Measurements from ENCODE around the gene MYO3B. TPM values are rescaled to one million over a fixed set of nuclear protein-coding genes. Genes with fewer than 3 reads are reported as not detected.

The MYO3B gene
- polyA plus RNA-seq, 5 donors = 2.3 to 3.8 (median 3.1) TPM

GRCh38 chr2:170369228-170369627 lies 191.3 kb downstream of the MYO3B start:
- DNase-seq = no peak

DNA sequence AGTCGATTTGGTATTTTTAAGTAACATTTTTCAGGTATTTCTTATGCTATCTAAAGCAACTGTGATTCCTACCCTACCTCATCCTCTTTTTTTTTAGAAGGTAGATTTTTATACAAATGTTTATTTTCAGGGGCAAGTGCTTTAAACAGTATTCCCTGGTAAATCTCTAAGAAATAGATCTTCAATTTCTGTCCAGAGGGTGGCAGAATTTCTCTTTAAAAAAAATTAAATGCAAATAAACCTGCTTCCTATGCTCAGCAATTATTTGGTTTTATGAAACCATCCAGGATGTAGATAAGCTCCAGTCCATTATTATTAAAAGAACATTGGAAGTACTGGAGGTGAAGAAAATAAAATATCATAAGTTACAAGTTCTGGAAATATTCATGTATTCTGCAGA lies 191.9 kb downstream of the MYO3B start:
- DNase-seq = peak; percentile 9 to 16

DNA sequence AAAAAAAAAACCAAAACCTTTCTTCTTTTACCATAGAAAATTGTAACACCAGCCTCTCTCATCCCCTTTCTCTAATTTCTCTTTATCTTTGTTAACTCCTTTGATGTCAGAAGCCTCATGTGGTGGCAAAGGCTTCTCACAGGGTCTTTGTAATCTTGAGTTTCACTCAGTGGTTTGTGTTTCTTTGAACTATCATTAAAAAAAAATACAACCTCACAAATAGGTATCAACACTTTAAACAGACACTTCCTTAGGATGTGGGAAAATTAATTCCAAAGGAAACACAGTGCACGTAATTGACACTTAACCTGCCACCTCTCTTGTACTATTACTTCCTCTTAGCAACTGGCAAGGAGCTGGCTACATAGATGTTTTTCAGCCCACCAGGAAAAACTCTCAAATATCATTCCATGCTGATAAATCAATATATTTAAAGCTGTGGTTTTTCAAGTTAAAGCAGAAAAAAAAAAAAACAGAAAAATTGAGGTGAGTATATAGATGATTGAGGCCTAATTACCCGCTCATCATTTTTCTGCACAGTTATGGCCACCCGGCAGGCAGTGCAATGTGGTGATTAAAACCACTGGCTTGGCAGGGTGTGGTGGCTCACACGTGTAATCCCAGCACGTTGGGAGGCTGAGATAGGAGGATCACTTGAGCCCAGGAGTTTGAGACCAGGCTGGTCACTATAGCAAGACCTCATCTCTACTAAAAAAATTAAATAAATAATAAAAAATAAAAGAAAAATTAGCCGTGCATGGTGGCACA lies 193.5 kb downstream of the MYO3B start:
- no peak for DNase-seq

DNA sequence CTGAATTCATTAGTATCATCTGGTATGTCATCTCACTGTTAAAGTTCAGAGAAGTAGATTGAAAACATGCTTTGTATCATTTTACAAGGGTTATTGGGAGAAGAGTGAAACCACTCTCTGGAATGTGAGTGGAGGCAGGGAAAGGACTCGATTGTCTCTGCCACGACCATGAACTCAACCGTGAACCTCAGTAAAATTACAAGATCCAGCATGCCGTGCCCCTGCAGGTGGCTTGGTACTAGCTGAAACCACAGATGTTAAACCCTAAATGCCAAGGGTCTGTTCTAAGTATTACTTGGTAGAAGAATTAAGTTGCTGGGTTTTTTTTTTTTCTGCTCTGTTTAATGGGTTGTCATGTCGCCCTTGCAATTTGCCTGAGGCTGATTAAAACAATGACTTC lies 197.2 kb downstream of the MYO3B start:
- DNase-seq = no peak

DNA sequence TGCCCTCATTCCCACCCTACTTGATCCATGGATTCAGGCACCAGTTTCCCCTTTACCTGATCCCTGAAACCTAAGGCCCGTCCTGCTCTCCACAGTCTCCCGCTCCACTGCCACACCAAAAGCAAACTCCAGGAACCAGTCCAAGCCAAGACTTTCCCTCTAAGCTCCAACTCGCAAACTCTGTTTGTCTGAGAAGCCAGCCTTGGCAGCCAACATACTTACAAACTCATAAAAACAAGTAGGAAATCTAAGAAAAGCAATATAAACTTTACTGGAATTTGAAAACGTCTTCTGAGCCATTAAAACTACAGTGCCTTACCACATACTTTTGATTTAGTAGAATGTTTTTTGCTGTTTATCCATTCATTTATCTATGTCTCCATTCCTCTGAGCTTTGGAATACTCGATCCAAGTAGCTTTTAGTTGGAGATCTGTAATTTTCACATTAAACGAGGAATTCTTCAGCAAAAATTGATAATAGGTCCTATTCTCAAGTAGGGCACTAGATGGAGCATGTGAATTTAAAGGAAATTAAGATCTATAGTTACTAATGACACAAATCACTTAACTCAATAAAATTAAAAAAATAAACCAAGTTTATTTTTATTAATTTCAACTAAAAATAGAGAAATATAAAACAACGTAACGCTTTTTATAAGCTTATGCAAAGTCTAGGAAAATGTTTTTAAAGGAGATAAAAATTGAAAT lies 199.7 kb downstream of the MYO3B start:
- no peak for DNase-seq

- DNase-seq = no peak
Observed at GRCh38 chr2:170380267-170380666, 202.3 kb downstream of the MYO3B start.

DNA sequence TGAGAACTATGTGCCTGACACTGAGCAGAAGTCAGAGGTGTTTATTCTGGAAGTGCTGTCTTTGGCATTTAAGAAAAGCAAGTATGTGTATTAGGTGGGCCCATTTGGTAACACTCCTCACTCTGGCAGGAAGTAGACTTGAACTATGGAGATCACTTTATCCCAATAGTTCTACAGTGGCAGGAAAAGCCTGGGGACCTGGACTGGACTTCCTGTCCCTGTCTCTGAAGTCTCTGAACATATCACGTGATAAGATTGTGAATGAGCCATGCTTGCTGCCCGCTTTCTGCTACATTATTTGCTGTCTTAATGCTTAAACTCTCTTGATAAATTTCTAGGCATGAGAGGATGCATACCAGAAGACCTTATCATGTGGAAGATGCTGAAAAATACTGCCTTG lies 203.7 kb downstream of the MYO3B start:
- no peak for DNase-seq

DNA sequence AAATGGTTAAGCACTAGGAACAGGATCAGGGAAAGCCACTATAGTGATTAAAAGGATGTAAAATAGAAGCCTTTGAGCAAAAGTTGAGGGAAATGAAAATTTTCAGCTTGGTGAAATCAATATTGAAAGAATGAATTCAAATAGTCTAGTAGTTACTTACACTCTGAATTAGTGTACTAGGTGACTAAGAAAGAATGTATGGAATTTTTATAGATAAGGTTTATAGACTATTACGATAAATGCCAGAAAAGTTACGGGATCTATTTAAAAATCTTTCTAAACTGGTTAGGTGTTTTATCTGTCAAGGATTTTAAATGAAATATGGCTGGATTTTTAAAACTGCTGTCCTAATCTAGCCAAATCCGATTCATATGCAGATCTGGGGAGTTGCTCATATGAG lies 208.6 kb downstream of the MYO3B start:
- no peak for DNase-seq

- no peak for DNase-seq
Observed at GRCh38 chr2:170391018-170391417, 213.1 kb downstream of the MYO3B start.

DNA sequence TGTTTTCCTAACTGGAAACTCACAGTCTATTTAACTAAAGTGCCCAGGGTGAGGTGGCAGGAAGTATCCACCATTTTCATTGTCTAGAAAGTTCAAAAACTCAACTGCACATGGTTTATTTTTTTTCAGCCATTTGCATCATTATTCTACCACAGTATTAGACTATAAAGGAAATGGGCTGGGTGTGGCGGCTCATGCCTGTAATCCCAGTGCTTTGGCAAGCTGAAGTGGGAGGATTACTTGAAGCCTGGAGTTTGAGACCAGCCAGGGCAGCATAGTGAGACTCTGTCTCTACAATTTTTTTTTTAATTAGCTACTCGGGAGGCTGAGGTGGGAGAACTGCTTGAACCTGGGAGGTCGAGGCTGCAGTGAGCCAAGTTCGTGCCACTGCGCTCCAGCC lies 213.8 kb downstream of the MYO3B start:
- no peak for DNase-seq

DNA sequence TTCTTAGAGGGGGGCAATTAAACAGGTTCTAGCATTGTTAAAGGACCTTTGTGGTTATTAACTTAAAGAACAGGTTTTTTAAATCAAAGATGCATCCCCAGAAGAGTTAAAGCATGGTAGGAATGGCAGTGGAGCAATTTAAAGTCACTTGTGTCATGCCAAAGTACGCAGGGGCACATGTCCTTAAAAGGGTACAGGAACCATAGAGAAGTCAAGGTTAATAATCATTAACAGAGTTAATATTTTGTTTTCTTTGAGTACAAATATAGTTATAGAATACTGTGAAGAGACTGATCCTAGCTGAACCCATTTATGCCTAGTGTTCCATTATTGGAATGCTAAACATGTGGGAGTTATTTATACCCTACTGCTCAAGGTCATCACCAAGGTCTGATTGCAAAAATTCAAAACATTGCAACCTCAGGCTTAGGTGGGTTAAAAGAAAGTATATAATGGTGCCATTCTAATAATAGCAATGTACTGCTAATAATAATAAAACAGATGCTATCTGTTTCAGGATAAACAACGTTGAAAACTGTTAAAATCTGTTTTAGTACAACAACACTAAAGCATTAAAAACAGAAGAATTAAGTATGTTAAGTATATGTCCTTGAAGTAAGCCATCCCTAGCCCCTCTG lies 216.0 kb downstream of the MYO3B start:
- no peak for DNase-seq

GRCh38 chr2:170394641-170395387 lies 216.9 kb downstream of the MYO3B start:
- DNase-seq = peak in 1 of 2 donors; percentile 7

GRCh38 chr2:170396799-170397459 lies 219.0 kb downstream of the MYO3B start:
- DNase-seq = no peak

- no peak for DNase-seq
Observed at GRCh38 chr2:170401187-170401586, 223.2 kb downstream of the MYO3B start.

- no peak for DNase-seq
Observed at GRCh38 chr2:170404846-170405245, 226.9 kb downstream of the MYO3B start.

GRCh38 chr2:170405326-170405725 lies 227.4 kb downstream of the MYO3B start:
- no peak for DNase-seq

DNA sequence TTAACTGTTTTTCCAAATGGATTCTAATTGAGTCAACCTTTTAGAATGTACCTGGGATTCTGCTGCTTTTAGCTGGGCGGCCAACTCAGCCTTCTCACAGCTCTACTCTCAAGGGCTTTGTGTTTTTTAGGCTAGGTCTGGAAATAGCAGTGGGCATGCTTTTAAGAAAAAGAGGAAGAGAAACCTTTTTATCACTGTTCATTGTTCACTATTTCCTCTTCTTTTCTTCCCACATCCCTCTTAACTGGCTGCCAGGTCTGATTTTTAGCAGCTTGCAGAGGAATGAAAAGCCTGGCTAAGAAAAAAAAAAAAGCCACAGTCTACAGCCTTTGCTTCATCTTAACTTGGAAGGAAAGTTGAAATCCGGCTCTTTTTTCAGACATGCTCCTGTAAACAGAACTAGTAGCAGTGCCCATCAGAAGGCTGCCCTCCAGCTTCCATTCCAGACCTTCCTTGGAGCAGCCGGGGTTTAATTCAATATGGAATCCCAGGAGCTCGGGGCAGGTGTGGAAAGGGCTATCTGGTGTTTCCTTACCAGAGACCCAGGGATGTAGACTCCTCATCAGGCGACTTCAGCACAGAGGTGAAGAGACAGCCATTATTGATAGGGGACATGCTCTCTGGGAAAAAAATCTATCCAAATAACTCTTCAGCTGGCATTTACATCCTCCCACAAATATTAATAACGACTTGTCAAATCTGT lies 230.7 kb downstream of the MYO3B start:
- DNase-seq = no peak

DNA sequence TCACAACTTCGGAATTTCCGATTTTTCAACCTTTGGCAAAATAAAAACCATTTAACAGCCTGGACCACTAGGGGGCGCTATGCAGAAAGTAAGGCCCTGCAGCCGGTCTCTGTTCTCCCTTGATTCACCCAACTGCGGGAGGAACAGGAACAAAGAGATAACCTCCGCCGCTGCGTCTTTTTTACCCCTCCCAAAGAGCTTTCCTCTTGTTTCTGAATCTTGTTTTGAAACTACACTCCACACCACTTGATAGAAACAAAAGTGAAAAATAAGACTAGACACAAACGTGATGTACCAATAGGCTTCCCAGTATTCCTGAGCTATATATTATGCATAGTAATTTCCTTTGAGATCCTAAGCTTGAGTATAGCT lies 231.2 kb downstream of the MYO3B start:
- peak; percentile 54 to 68 for DNase-seq

DNA sequence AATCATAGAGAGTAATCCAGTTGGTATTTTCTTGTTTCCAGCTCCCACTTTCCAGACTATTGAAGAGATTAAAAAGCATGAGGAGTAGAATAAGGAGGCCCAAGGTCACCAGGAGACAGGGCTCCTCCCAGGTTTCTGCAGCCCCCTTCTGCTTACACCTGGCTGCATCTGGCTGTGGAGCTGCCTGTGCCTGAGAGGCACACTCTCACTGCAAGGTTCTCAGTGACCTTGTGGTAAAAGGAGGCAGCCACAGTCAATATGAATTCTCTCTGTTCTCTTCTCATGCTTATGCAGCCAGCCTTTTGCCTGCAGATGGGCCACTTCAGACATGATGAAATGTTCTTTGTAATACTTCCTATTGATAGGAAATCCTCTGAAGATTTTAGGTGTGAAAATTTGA lies 233.7 kb downstream of the MYO3B start:
- DNase-seq = no peak

DNA sequence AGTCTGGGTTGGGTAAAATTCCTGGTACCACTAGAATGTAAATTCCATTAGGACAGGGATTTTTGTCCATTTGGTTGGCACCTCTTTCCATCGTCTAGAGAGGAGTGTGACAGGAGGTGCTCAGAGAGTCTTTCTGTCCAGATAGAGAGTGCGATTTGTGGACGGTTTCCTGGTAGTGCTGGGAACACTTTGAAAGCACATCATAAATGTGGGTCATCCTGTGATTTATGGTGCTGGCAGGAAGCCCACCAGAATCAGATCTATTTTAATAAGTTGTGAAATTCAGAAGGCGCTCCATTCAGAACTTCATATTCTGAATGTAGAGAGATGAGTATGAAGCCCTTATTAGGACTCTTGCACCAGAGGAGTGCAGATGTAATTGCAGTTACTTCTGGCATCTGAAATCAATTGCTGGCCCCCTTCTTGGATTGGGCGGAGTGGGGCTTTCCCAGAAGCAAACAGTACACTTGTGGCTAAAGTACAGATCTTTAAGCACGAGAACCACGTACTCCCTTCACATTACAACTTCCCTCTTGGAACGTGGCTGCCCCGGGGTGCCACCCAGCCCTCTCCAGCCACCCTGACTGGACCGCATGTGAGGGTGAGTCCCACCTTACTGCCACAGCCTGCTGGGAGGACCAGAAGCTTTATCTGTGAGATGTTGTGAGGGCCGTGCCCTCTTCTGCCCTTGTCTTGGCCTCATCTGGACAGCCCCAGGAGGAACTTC lies 243.2 kb downstream of the MYO3B start:
- DNase-seq = no peak
